BLaER1 (cell line): ENCODE measurements around the gene PADI1.

Experiments used
- H3K27ac ChIP-seq: shearing (Covaris generic); formaldehyde crosslinking; 2 replicates; pipeline ENCODE4 v1.8.1; 2022
- H3K27me3 ChIP-seq: shearing (Covaris generic); formaldehyde crosslinking; 2 replicates; pipeline ENCODE4 v1.8.1; 2022
- H3K36me3 ChIP-seq: shearing (Covaris generic); formaldehyde crosslinking; 2 replicates; pipeline ENCODE4 v1.8.1; 2022
- H3K4me1 ChIP-seq: shearing (Covaris generic); formaldehyde crosslinking; 2 replicates; pipeline ENCODE4 v1.8.1; 2022
- H3K4me2 ChIP-seq: shearing (Covaris generic); formaldehyde crosslinking; 2 replicates; pipeline ENCODE4 v1.8.1; 2022
- H3K4me3 ChIP-seq: shearing (Covaris generic); formaldehyde crosslinking; 2 replicates; pipeline ENCODE4 v1.8.1; 2022
- H3K9ac ChIP-seq: shearing (Covaris generic); formaldehyde crosslinking; 2 replicates; pipeline ENCODE4 v1.8.1; 2022
- H3K9me3 ChIP-seq: shearing (Covaris generic); formaldehyde crosslinking; 2 replicates; pipeline ENCODE4 v1.8.1; 2022
- H4K20me1 ChIP-seq: shearing (Covaris generic); formaldehyde crosslinking; 2 replicates; pipeline ENCODE4 v1.8.1; 2022
- Cebpa-rat ChIP-seq: shearing (Covaris generic); IDR thresholded peaks from 2 replicates; pipeline ENCODE4 v1.8.1; 2022

Gene PADI1

DNA sequence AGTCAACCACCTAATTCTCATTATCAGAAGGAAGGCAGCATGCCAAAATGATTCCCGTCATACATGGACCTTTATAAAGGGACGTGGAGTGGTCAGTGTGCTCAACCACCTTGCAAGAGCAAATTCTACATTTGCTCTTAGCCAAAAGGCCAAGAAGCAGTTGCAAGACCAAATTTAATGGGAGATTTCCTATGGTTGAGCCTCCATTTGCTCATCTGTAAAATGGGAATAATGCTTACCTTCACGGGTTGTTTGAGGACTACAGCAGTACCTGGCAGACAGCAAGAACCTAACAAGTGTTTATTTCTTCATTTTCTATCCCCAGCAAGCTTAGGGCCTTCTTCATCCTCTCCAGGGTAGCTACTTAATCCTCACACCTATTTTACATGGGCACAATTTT is 85.6 kb downstream of the PADI1 start:
- Histone ChIP-seq H3K36me3 (no peaks in the 10 kb centered on the region), H4K20me1 (no peaks in the 10 kb centered on the region), H3K27me3 (no peaks in the 10 kb centered on the region), H3K4me3 (no peak overlapping the region), H3K4me2 (no peak overlapping the region), H3K9me3 (no peaks in the 10 kb centered on the region), H3K4me1 (no peaks in the 10 kb centered on the region), H3K27ac (no peak overlapping the region), H3K9ac (no peak overlapping the region)
- TF ChIP-seq Cebpa-rat = no peak

DNA sequence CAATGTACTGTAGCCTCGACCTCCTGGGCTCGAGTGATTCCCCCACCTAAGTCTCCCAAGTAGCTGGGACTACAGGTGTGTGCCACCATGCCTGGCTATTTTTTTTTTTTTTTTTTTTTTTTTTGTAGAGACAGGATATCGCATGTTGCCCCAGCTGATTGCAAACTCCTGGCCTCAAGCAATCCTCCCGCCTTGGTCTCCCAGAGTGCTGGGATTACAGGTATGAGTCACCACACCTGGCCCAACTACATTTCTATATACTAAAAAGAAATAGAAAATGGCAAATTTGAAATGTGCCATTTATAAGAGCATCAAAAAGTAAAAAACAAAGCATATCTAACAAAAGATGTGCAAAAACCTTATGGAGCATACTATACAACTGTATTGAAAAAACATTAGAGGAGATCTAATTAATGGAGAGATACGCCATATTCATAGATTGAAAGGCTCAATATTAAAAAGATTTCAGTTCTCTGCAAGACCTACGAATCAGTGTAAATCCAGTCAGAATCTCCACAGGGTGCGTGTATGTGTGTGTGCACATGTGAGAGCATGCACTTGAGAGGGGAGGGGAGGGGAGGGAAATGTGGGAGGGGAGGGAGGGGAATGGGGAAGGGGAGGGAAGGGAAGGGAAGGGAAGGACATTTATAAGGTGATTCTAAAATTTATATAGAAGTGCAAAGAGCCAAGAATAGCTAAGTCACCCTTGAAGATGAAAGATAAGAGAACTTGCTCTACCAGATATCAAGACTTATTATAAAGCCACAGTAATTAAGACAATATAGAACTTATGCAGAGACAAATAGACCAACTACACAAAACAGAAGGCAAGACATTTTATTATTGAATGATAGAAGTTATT is 87.6 kb downstream of the PADI1 start:
- no peak overlapping the region for H3K27ac ChIP-seq
- H3K36me3 ChIP-seq = no peaks in the 10 kb centered on the region
- no peaks in the 10 kb centered on the region for H3K27me3 ChIP-seq
- no peak overlapping the region for H3K9ac ChIP-seq
- no peak overlapping the region for H3K4me3 ChIP-seq
- H3K9me3 ChIP-seq = no peaks in the 10 kb centered on the region
- no peaks in the 10 kb centered on the region for H4K20me1 ChIP-seq
- TF ChIP-seq Cebpa-rat = no peak
- no peak overlapping the region for H3K4me2 ChIP-seq
- no peaks in the 10 kb centered on the region for H3K4me1 ChIP-seq

GRCh38 chr1:17293681-17294425 is 88.9 kb downstream of the PADI1 start:
- TF ChIP-seq Cebpa-rat = no peak
- no peak overlapping the region for H3K27ac ChIP-seq

GRCh38 chr1:17295292-17295691 is 90.4 kb downstream of the PADI1 start:
- Histone ChIP-seq H3K27me3 (no peaks in the 10 kb centered on the region), H3K36me3 (no peaks in the 10 kb centered on the region), H3K27ac (no peak overlapping the region), H3K9me3 (peaks cover under 1% of the 10 kb centered on the region; the same call in 1 of the 2 replicates), H4K20me1 (no peaks in the 10 kb centered on the region), H3K4me2 (no peak overlapping the region), H3K4me1 (no peaks in the 10 kb centered on the region), H3K4me3 (no peak overlapping the region), H3K9ac (no peak overlapping the region)
- TF ChIP-seq Cebpa-rat = no peak

More at GRCh38 chr1:17293681-17294425, 88.9 kb downstream of the PADI1 start:
- no peaks in the 10 kb centered on the region for H3K4me1 ChIP-seq
- no peaks in the 10 kb centered on the region for H3K27me3 ChIP-seq
- H3K4me3 ChIP-seq = no peak overlapping the region
- H4K20me1 ChIP-seq = no peaks in the 10 kb centered on the region
- no peak overlapping the region for H3K4me2 ChIP-seq
- H3K9ac ChIP-seq = no peak overlapping the region
- H3K36me3 ChIP-seq = no peaks in the 10 kb centered on the region
- no peaks in the 10 kb centered on the region for H3K9me3 ChIP-seq
